ENCODE measurements around the gene SLC6A16. TPM values are rescaled to one million over a fixed set of nuclear protein-coding genes. Genes with fewer than 3 reads are reported as not detected.
A peak's percentile ranks its signal among the peaks of the same experiment; 100 is the strongest.
"Not testable (repeated sequence)": the region's sequence is repeated elsewhere in the genome, so short reads cannot be mapped to it uniquely, and the experiment has no call there.

The SLC6A16 gene
- total and polyA plus RNA-seq, 10 donors: 2.1 to 6.9 (median 3.9) TPM

DNA sequence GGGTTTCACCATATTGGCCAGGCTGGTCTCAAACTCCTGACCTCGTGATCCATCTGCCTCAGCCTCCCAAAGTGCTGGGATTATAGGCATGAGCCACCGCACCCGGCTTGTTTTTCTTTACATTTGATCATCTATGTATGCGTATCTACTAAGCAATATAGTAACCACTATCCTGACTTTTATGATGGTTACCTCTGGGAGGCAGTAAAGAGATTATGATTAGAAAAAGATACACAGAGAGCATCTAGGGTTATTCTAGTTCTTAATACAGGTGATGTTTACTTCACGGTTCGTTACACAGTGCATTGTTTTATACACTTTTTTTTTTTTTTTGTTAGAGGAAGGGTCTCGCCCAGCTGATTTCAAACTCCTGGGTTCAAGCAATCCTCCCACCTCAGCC lies 18.3 kb downstream of the SLC6A16 start:
- intact Hi-C loops (cut with DNase I; ENCODE audit: low total_unique reads); DNase-seq; H3K4me3 ChIP-seq; H3K4me1 ChIP-seq; H3K27ac ChIP-seq; H3K27me3 ChIP-seq (replicated peaks in 1 of 7): not testable (repeated sequence)
- 69 to 82% (median 70%) methylated on average over 7 of the region's 7 CpGs for WGBS, 5 donors
- H3K9me3 ChIP-seq: peaks cover 0 to 11% (median 1%) of the 10 kb centered on the region in 8 donors
- TF ChIP-seq, protein P1, sequence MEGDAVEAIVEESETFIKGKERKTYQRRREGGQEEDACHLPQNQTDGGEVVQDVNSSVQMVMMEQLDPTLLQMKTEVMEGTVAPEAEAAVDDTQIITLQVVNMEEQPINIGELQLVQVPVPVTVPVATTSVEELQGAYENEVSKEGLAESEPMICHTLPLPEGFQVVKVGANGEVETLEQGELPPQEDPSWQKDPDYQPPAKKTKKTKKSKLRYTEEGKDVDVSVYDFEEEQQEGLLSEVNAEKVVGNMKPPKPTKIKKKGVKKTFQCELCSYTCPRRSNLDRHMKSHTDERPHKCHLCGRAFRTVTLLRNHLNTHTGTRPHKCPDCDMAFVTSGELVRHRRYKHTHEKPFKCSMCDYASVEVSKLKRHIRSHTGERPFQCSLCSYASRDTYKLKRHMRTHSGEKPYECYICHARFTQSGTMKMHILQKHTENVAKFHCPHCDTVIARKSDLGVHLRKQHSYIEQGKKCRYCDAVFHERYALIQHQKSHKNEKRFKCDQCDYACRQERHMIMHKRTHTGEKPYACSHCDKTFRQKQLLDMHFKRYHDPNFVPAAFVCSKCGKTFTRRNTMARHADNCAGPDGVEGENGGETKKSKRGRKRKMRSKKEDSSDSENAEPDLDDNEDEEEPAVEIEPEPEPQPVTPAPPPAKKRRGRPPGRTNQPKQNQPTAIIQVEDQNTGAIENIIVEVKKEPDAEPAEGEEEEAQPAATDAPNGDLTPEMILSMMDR (IDR thresholded peaks at IDR 0.05 in 8 of 11, conservative IDR thresholded peaks at IDR 0.05 in 3 of 11): peak in 2 of 11 experiments; percentile 5 to 10
- peaks cover 0 to 35% (median 7%) of the 10 kb centered on the region in 6 donors for H3K36me3 ChIP-seq

DNA sequence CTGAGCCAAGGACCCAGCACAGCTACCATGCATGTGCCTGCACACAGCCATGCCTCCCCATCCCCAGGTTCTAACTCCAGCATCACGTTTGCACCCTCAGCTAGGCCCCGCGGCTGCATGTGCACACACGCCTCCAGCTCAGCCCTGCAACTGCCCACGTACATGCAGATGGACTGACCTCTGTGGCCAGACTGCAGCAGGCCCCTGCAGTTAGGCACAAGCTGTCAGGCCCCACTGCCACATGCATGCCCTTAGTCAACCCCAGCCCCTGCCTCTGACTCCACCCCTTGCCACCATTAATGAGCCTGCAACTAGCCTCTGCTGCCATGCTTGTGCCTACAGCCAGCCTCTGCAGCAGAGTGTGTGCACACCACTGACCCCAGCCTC lies 23.1 kb downstream of the SLC6A16 start:
- H3K27ac ChIP-seq: no peak overlapping the region
- no peak overlapping the region for H3K4me3 ChIP-seq
- peaks cover 0 to 11% (median 2%) of the 10 kb centered on the region in 8 donors for H3K9me3 ChIP-seq
- H3K4me1 ChIP-seq: peaks cover 0 to 13% (median 10%) of the 10 kb centered on the region in 6 donors
- TF ChIP-seq POLR2AphosphoS5 (IDR thresholded peaks at IDR 0.05) (no peak), POLR2A (IDR thresholded peaks at IDR 0.05) (no peak)
- TF ChIP-seq, protein P1 (IDR thresholded peaks at IDR 0.05 in 8 of 11, conservative IDR thresholded peaks at IDR 0.05 in 3 of 11): no peak
- H3K36me3 ChIP-seq: no peaks in the 10 kb centered on the region
- intact Hi-C loops (cut with DNase I; ENCODE audit: low total_unique reads): no loop called here
- no peak for DNase-seq
- WGBS, 5 donors: 81 to 97% (median 89%) methylated on average over 5 of the region's 5 CpGs
- H3K27me3 ChIP-seq (replicated peaks in 1 of 7): no peaks in the 10 kb centered on the region

DNA sequence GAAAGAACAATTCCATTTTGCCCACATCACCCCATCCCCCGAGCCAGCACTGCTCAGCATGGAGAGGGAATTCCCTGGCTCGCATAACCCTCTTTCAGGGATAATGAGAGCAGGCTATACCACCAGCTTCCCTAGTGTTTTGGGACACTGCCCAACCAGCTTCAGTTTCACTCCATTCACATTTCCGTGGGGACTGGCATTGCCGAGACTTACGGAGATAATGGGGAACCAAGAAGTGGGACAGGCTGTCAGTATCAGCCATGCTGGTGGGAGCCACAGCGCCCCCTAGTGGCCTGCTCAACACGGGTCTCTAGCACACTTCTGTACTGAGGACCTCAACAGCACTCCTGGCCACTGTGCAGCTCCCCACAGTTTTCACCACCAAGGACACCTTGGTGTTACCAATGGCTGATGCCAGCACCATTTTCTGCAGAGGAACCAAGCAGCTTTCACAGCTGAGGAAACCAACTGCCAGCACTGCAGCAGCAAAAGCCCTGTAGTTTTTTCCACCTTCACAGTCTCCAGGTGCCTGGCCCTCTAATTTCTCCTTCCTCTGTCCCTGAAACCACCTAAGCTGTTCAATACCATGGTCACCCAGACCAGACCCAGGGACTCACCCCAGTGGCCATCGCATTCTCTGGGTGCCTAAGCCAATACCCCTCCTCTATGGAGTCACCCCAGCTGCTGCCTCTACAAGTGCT lies 23.7 kb downstream of the SLC6A16 start:
- peak overlapping the region in 1 of 8 donors; percentile 40 for H3K27ac ChIP-seq
- intact Hi-C loops (cut with DNase I; ENCODE audit: low total_unique reads): no loop called here
- no peaks in the 10 kb centered on the region for H3K36me3 ChIP-seq
- TF ChIP-seq, protein P1 (IDR thresholded peaks at IDR 0.05 in 8 of 11, conservative IDR thresholded peaks at IDR 0.05 in 3 of 11): peak; percentile 53 to 92 (median 85)
- TF ChIP-seq POLR2A (IDR thresholded peaks at IDR 0.05) (no peak), POLR2AphosphoS5 (IDR thresholded peaks at IDR 0.05) (peak in 1 of 3 donors; percentile 44)
- H3K27me3 ChIP-seq (replicated peaks in 1 of 7): no peaks in the 10 kb centered on the region
- peak overlapping the region in 2 of 8 donors; percentile 14 to 60 for H3K4me3 ChIP-seq
- peaks cover 0 to 13% (median 10%) of the 10 kb centered on the region in 6 donors for H3K4me1 ChIP-seq
- 22 to 29% (median 27%) methylated on average over 6 to 8 of the region's 8 CpGs for WGBS, 5 donors
- DNase-seq: peak; percentile 97
- H3K9me3 ChIP-seq: peaks cover 0 to 11% (median 2%) of the 10 kb centered on the region in 8 donors

DNA sequence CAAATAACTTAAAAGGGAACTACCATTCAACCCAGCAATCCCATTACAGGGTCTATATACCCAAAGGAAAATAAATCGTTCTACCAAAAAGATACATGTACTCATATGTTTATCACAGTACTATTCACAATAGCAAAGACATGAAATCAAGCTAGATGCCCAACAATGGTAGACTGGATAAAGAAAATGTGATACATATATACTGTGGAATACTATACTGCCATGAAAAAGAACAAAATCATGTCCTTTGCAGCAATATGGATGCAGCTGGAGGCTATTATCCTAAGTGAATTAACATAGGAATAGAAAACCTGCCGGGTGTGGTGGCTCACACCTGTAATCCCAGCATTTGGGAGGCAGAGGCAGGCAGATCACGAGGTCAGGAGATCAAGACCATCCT lies 26.3 kb downstream of the SLC6A16 start:
- H3K27ac ChIP-seq; intact Hi-C loops (cut with DNase I; ENCODE audit: low total_unique reads); H3K36me3 ChIP-seq; H3K4me3 ChIP-seq; DNase-seq; H3K27me3 ChIP-seq (replicated peaks in 1 of 7): not testable (repeated sequence)
- 68 to 94% (median 87%) methylated on average over 3 of the region's 3 CpGs for WGBS, 5 donors
- peaks cover 0 to 13% (median 10%) of the 10 kb centered on the region in 6 donors for H3K4me1 ChIP-seq
- H3K9me3 ChIP-seq: peaks cover 0 to 11% (median 2%) of the 10 kb centered on the region in 8 donors

All from spleen (tissue), 11 donors.